IMR-90 (cell line): ENCODE data around the gene BCAR1. TPM values are rescaled to one million over a fixed set of nuclear protein-coding genes. Genes with fewer than 3 reads are reported as not detected.
A peak's percentile ranks its signal among the peaks of the same experiment; 100 is the strongest.
"Not testable (repeated sequence)": the region's sequence is repeated elsewhere in the genome, so short reads cannot be mapped to it uniquely, and the experiment has no call there.

Experiments used
- ATAC-seq: fragments of 200-7000 bp; cut with Tn5 transposase; 2 replicates; pipeline ENCODE4 v1.9.1; 2020; ENCODE audit warnings: low read depth, mild to moderate bottlenecking, moderate library complexity
- BruUV-seq: library from RNA; stranded (reverse); fragments of 400-500 nt; replicated peaks from 2 replicates; lab custom pipeline; 2021; lab: Mats Ljungman, UMichigan
- CTCF ChIA-PET: fragments of 300-600 bp; formaldehyde crosslinking; extraction: SDS; loops from one replicate; lab custom pipeline; 2021; ENCODE audit warnings: antibody characterized with exemption; lab: Yijun Ruan, JAX
- POLR2A ChIA-PET: fragments of 300-600 bp; sonication (Branson Sonifier 250); formaldehyde crosslinking; loops from one replicate; lab custom pipeline; 2022; ENCODE audit warnings: antibody characterized with exemption; ENCODE audit not compliant: unreplicated experiment; lab: Charles Lee
- DNase-seq: peaks from one replicate; pipeline ENCODE4 v3.0.0; 2013
- H2AFZ ChIP-seq: replicated peaks from 2 replicates; pipeline ENCODE3; 2013; ENCODE audit warnings: low read length, mild to moderate bottlenecking; ENCODE audit not compliant: poor library complexity
- H2AK5ac ChIP-seq: 2 replicates; pipeline ENCODE4 v1.6.1; 2013; ENCODE audit warnings: low read depth, low read length, inconsistent platforms
- H2AK9ac ChIP-seq: replicated peaks from 2 replicates; pipeline ENCODE3; 2013; ENCODE audit warnings: mild to moderate bottlenecking, low read depth, low read length, moderate library complexity; ENCODE audit not compliant: poor library complexity
- H2BK120ac ChIP-seq: 2 replicates; pipeline ENCODE4 v1.6.1; 2013; ENCODE audit warnings: low read depth, low read length, inconsistent platforms
- H2BK15ac ChIP-seq: 3 replicates; pipeline ENCODE4 v1.6.1; 2013; ENCODE audit warnings: low read depth, low read length, inconsistent platforms
- H2BK20ac ChIP-seq: 2 replicates; pipeline ENCODE4 v1.6.1; 2013; ENCODE audit warnings: low read depth, mild to moderate bottlenecking, inconsistent platforms, low read length, moderate library complexity
- H2BK5ac ChIP-seq: 2 replicates; pipeline ENCODE4 v1.6.1; 2013; ENCODE audit warnings: mild to moderate bottlenecking, low read depth, low read length, inconsistent platforms; ENCODE audit not compliant: poor library complexity, severe bottlenecking
- H3K14ac ChIP-seq: replicated peaks from 2 replicates; pipeline ENCODE4 v1.6.1; 2013; ENCODE audit warnings: low read depth, low read length, inconsistent platforms
- H3K18ac ChIP-seq: 2 replicates; pipeline ENCODE4 v1.6.1; 2013; ENCODE audit warnings: low read depth, low read length, control low read depth
- H3K23ac ChIP-seq: 2 replicates; pipeline ENCODE4 v1.6.1; 2013; ENCODE audit warnings: low read depth, low read length, inconsistent platforms
- H3K27ac ChIP-seq: 2 replicates; pipeline ENCODE4 v1.5.1; 2013; ENCODE audit warnings: mild to moderate bottlenecking, control low read depth, low read length; ENCODE audit not compliant: insufficient read depth
- H3K27me3 ChIP-seq: 2 replicates; pipeline ENCODE4 v1.6.1; 2013; ENCODE audit warnings: low read length; ENCODE audit not compliant: control insufficient read depth, insufficient read depth
- H3K36me3 ChIP-seq: 2 replicates; pipeline ENCODE4 v1.6.1; 2013; ENCODE audit warnings: low read length, mixed read lengths; ENCODE audit not compliant: control insufficient read depth, insufficient read depth
- H3K4ac ChIP-seq: 2 replicates; pipeline ENCODE4 v1.6.1; 2013; ENCODE audit warnings: low read depth, low read length, inconsistent platforms
- H3K4me1 ChIP-seq: 2 replicates; pipeline ENCODE4 v1.6.1; 2013; ENCODE audit warnings: low read length, mixed read lengths; ENCODE audit not compliant: control insufficient read depth, insufficient read depth
- H3K4me2 ChIP-seq: 2 replicates; pipeline ENCODE4 v1.6.1; 2013; ENCODE audit warnings: low read depth, mild to moderate bottlenecking, control low read depth, low read length, moderate library complexity
- H3K4me3 ChIP-seq: 2 replicates; pipeline ENCODE4 v1.5.1; 2013; ENCODE audit warnings: low read depth, mild to moderate bottlenecking, control low read depth, low read length, moderate library complexity; ENCODE audit not compliant: insufficient read depth
- H3K56ac ChIP-seq: 2 replicates; pipeline ENCODE4 v1.6.1; 2013; ENCODE audit warnings: low read length, inconsistent platforms; ENCODE audit not compliant: insufficient read depth; ENCODE audit errors: extremely low read depth
- H3K79me1 ChIP-seq, 2 experiments: 2 replicates each; pipeline ENCODE4 v1.6.1; 2013; ENCODE audit warnings: low read length in 2 of 2, inconsistent platforms in 1 of 2, low read depth in 1 of 2
- H3K9ac ChIP-seq: 2 replicates; pipeline ENCODE4 v1.6.1; 2013; ENCODE audit warnings: low read depth, low read length, control low read depth
- H3K9me1 ChIP-seq: 2 replicates; pipeline ENCODE4 v1.6.1; 2013; ENCODE audit warnings: low read length, inconsistent platforms; ENCODE audit not compliant: insufficient read depth
- H3K9me3 ChIP-seq: 2 replicates; pipeline ENCODE4 v1.6.1; 2013; ENCODE audit warnings: low read length; ENCODE audit not compliant: control insufficient read depth, insufficient read depth
- H4K20me1 ChIP-seq: 2 replicates; pipeline ENCODE4 v1.6.1; 2013; ENCODE audit warnings: low read length, inconsistent platforms; ENCODE audit not compliant: insufficient read depth
- H4K5ac ChIP-seq: 2 replicates; pipeline ENCODE4 v1.6.1; 2013; ENCODE audit warnings: mild to moderate bottlenecking, low read depth, low read length, control low read depth
- H4K8ac ChIP-seq, 2 experiments: 2 replicates each; pipeline ENCODE4 v1.6.1; 2013; ENCODE audit warnings: low read depth in 2 of 2, low read length in 2 of 2, control low read depth in 1 of 2, inconsistent platforms in 1 of 2
- H4K91ac ChIP-seq: 2 replicates; pipeline ENCODE4 v1.6.1; 2013; ENCODE audit warnings: low read depth, low read length, inconsistent platforms; ENCODE audit not compliant: insufficient read depth
- WGBS, 2 experiments: methylation state at CpG; one replicate each; pipeline versions ENCODE4 v1.1.5 to v1.1.7; 2013; ENCODE audit warnings: missing lambda C conversion rate in 2 of 2; ENCODE audit not compliant: insufficient read length in 1 of 2; ENCODE audit errors: extremely low coverage in 2 of 2; 5-methylcytosine and 5-hydroxymethylcytosine counted together
- dilution Hi-C: fragments of 300-500 bp; cut with HindIII; formaldehyde crosslinking; loops from one replicate; pipeline ENCODE4 v1.14.3; 2018; ENCODE audit warnings: low sequenced_read_pairs; ENCODE audit not compliant: unreplicated experiment
- in situ Hi-C: fragments of 300-500 bp; cut with MboI; formaldehyde crosslinking; loops from 3 replicates; pipeline ENCODE4 v1.14.3; 2019; ENCODE audit warnings: low sequenced_read_pairs, inconsistent platforms, mixed read lengths
- intact Hi-C: fragments of 100-400 bp; cut with micrococcal nuclease; formaldehyde crosslinking; loops from 2 replicates; pipeline ENCODE4 v1.10.0; 2022
- polyA plus RNA-seq, 3 experiments: library from polyadenylated mRNA; depleted of rRNA; stranded (reverse); fragments of >200 nt; gene quantifications; 2 replicates each; pipeline ENCODE4 v1.2.3, GENCODE V29; 2012; ENCODE audit warnings: low replicate concordance in 1 of 3
- total RNA-seq: library from RNA; depleted of rRNA; stranded (reverse); fragments of >200 nt; gene quantifications from 2 replicates; pipeline ENCODE4 v1.2.3, GENCODE V29; 2012

The BCAR1 gene
- total and polyA plus RNA-seq, 2 of the 4 experiments (the other 2 are of a cell fraction): 18.1 to 99.4 TPM

DNA sequence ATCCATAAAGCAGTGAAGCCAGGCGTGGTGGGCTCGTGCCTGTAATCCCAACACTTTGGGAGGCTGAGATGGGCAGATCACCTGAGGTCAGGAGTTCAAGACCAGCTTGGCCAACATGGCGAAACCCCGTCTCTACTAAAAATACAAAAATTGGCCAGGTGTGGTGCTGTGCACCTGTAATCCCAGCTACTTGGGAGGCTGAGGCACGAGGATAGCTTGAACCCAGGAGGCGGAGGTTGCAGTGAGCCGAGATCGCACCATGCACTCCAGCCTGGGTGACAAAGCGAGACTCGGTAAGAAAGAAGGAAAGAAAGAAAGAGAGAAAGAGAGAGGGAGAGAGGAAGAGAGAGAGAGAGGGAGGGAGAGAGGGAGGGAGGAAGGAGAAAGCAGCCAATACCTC is 21.2 kb upstream of the BCAR1 start:
- H3K27ac ChIP-seq, POLR2A ChIA-PET, H3K18ac ChIP-seq, H2AFZ ChIP-seq, H3K9ac ChIP-seq, BruUV-seq, DNase-seq, ATAC-seq, H3K9me3 ChIP-seq, H3K4me3 ChIP-seq, H4K5ac ChIP-seq, dilution Hi-C loops, H4K20me1 ChIP-seq, in situ Hi-C loops, H3K4me2 ChIP-seq, H3K27me3 ChIP-seq, H3K36me3 ChIP-seq, intact Hi-C loops, H3K56ac ChIP-seq, H2BK5ac ChIP-seq, H3K23ac ChIP-seq, H3K4ac ChIP-seq, H2BK15ac ChIP-seq, H3K79me1 ChIP-seq, H3K9me1 ChIP-seq: not testable (repeated sequence)
- Histone ChIP-seq H2AK9ac (peak overlapping the region; percentile 15), H2BK120ac (peak overlapping the region; percentile 52; the same call in 1 of the 2 replicates), H4K8ac (peak overlapping the region in 1 of 2 experiments; percentile 40; a peak in 1 of 4 replicates), H4K91ac (0 out of 2 replicates have a peak overlapping the region, but pooled peaks have one; percentile 28), H2AK5ac (peak overlapping the region; percentile 13), H3K14ac (0 out of 2 replicates have a peak overlapping the region, but pooled peaks have one; percentile 30), H2BK20ac (peak overlapping the region; percentile 37; the same call in 1 of the 2 replicates), H3K4me1 (peaks cover 11% of the 10 kb centered on the region)
- WGBS, 2 experiments: 94% methylated on average over 8 of the region's 10 CpGs; no CpG with 5 or more reads in 1 of the 2 experiments
- CTCF ChIA-PET: interaction anchor here (0.6 kb wide), 1 partner anchor 119 kb away, joined by 3 read pairs; no protein-coding TSS in a partner anchor
